Placental epithelial cell (primary cell): ENCODE data around the gene SLC17A5. TPM values are rescaled to one million over a fixed set of nuclear protein-coding genes. Genes with fewer than 3 reads are reported as not detected.

ENCODE experiments used
- small RNA-seq: library from RNA; depleted of rRNA; stranded (forward); fragments of <200 nt; gene quantifications from one replicate; pipeline ENCODE3, GENCODE V24; 2012
- total RNA-seq: library from RNA; depleted of rRNA; stranded (reverse); fragments of >200 nt; gene quantifications from 2 replicates; pipeline ENCODE4 v1.2.3, GENCODE V29; 2012

SLC17A5 gene
- total RNA-seq: 14.9 and 29.8 TPM in 2 replicates

GRCh38 chr6:73653571-73654424 is at the start of gene SLC17A5:
Gene SLC17A5, minus strand, starts transcription at chr6:73653992. Its CDS starts 106 bp downstream, at chr6:73653886.

GRCh38 chr6:73695619-73696421 is 42.0 kb upstream of the SLC17A5 start, which contains the start of gene CD109:
Gene CD109, plus strand, starts transcription at chr6:73696203. Its CDS starts 13 bp downstream, at chr6:73696216.

Small RNA genes lying within 50 kb of the gene (small RNA-seq; reads per million reads assigned to genes)
- gene RPS27P15: not detected

Other genes starting within 250 kb of the SLC17A5 start
- gene CGAS, start 201.7 kb downstream of the SLC17A5 start, total RNA-seq: 2.3 and 2.7 TPM in 2 replicates
- 31.0 and 31.8 TPM in 2 replicates for gene MTO1, start 192.3 kb downstream of the SLC17A5 start, total RNA-seq
- gene EEF1A1, start 133.0 kb downstream of the SLC17A5 start, total RNA-seq: 13,253 and 21,584 TPM in 2 replicates
- gene CD109, start 42.2 kb upstream of the SLC17A5 start, total RNA-seq: 181 and 202 TPM in 2 replicates